ENCODE data around the gene SLC16A8.

The SLC16A8 gene

DNA sequence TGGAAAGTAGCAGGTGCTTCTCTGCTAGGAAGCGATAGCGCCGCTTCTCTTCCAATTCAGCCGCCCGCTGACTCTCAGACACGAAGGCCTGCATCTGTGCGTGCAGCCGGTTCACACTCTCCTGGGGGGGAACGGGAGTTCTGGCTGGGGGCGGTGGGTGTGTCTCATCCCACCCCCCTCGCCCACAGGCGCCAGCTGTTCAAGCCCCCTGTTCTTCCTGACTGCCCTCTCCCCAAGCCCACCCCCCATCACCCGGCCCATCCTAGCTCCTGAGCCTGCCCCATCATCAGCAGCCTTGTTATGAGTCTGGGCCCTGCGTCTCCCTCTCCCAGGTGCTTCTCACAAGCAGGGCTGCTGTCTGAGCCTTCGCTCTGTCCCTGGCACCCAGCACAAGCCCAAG, 13.1 kb upstream of the SLC16A8 start:
- DNase-seq (ENCODE audit: low read depth) = no peak
- no peak overlapping the region for H3K4me3 ChIP-seq (replicated peaks; ENCODE audit: low read depth, low read length)
- TF ChIP-seq, protein P1, sequence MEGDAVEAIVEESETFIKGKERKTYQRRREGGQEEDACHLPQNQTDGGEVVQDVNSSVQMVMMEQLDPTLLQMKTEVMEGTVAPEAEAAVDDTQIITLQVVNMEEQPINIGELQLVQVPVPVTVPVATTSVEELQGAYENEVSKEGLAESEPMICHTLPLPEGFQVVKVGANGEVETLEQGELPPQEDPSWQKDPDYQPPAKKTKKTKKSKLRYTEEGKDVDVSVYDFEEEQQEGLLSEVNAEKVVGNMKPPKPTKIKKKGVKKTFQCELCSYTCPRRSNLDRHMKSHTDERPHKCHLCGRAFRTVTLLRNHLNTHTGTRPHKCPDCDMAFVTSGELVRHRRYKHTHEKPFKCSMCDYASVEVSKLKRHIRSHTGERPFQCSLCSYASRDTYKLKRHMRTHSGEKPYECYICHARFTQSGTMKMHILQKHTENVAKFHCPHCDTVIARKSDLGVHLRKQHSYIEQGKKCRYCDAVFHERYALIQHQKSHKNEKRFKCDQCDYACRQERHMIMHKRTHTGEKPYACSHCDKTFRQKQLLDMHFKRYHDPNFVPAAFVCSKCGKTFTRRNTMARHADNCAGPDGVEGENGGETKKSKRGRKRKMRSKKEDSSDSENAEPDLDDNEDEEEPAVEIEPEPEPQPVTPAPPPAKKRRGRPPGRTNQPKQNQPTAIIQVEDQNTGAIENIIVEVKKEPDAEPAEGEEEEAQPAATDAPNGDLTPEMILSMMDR (IDR thresholded peaks at IDR 0.05; ENCODE audit: low read length, missing control alignments) = no peak

DNA sequence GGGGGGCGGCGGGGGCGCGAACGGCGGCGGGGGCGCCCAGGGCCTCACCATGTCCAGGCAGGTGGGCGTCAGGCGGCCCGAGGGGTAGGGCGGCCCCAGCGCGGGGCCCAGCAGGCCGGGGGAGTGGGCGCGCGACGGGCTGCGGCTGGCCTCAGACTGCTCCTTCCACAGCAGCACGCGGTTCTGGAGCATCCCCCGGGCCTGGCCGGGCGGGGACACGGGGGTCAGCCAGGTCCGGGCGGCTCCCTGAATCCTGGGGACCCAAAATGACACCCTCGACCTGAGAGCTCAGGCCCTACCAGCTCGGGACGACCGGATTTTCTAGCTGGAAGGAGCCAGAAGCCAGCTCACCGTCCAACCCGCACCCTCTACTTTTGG, 5.5 kb upstream of the SLC16A8 start:
- H3K4me3 ChIP-seq (replicated peaks; ENCODE audit: low read depth, low read length) = no peak overlapping the region
- DNase-seq (ENCODE audit: low read depth) = no peak
- TF ChIP-seq, protein P1 (IDR thresholded peaks at IDR 0.05; ENCODE audit: low read length, missing control alignments) = no peak

DNA sequence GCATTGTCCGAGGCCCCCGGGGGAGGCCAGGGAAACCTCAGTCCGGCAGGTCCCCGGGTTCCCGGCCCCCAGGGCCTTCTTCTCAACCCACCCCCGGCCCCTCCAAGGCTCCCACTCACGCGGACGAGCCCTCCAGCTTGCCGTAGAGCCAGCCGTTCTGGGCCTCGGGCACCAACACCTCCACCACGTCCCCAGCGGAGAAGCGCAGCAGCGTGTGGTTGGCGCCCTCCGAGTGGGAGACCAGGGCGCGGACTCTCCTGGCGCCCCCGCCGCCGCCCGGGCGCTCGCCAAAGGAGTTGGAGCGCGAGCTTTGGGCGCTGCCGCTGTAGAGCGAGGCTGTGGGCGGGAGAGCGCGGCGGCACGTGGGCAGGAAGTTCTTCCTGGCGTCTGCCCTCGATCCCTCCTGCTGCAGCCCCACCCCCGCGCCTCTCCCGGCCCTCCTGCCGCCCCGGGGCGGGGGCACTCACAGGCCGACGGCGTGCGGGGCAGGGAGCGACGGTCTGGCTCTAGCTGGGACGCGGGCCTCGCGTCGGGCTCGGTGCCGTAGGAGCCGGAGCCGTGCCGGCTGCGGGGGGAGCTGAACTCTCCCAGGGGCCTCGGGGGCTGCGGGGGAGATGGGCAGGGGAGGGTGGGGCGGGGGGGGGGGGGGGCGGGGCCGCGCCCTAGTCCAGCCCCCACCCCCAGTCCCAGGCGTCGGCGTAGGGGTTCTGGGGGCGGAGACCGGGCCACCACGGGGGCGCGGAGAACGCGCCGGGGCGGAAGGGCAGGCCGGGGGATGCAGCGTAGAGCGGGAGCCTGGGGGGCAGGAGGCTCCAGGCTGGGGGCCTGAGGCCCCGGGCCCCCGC, 4.9 kb upstream of the SLC16A8 start:
- no peak for DNase-seq (ENCODE audit: low read depth)
- no peak overlapping the region for H3K4me3 ChIP-seq (replicated peaks; ENCODE audit: low read depth, low read length)
- TF ChIP-seq, protein P1 (IDR thresholded peaks at IDR 0.05; ENCODE audit: low read length, missing control alignments) = no peak

DNA sequence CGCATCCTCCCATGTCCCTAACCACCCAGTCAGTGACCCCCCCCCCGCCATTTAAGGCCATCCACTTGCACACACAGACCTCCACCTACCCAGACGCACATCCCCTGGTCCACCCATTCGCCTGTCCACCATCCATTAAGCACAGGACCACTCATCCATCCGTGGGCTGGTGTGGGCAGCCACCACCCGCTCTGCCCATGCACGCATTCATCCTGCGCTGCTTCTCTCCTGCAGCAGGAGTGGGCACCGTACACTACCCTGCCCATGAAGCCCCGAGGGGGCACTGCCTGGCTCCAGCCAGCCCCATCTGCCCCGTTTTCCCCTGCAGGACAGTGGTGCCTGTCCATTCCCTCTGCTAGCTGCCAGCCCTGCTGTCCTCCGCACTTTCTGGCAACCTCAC, 3.9 kb upstream of the SLC16A8 start:
- TF ChIP-seq, protein P1 (IDR thresholded peaks at IDR 0.05; ENCODE audit: low read length, missing control alignments) = no peak
- no peak overlapping the region for H3K4me3 ChIP-seq (replicated peaks; ENCODE audit: low read depth, low read length)
- no peak for DNase-seq (ENCODE audit: low read depth)

DNA sequence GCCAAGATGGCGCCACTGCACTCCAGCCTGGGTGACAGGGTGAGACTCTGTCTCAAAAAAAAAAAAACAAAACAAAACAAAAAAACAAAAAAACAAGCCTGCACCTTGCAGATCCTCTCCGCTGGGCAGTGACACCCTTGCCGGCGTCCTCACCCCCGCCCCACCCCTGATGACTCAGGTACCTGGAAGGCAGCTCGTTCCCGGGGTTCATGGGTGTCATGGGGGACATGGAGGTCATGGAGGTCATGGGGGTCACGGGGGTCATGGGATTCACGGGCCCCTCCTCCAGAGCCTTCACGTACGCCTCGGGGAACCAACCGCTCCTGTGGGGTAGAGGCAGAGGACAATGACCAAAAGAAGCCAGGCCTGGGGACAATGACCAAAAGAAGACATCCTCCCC, 3.0 kb upstream of the SLC16A8 start:
- no peak overlapping the region for H3K4me3 ChIP-seq (replicated peaks; ENCODE audit: low read depth, low read length)
- TF ChIP-seq, protein P1 (IDR thresholded peaks at IDR 0.05; ENCODE audit: low read length, missing control alignments) = no peak
- DNase-seq (ENCODE audit: low read depth) = no peak

DNA sequence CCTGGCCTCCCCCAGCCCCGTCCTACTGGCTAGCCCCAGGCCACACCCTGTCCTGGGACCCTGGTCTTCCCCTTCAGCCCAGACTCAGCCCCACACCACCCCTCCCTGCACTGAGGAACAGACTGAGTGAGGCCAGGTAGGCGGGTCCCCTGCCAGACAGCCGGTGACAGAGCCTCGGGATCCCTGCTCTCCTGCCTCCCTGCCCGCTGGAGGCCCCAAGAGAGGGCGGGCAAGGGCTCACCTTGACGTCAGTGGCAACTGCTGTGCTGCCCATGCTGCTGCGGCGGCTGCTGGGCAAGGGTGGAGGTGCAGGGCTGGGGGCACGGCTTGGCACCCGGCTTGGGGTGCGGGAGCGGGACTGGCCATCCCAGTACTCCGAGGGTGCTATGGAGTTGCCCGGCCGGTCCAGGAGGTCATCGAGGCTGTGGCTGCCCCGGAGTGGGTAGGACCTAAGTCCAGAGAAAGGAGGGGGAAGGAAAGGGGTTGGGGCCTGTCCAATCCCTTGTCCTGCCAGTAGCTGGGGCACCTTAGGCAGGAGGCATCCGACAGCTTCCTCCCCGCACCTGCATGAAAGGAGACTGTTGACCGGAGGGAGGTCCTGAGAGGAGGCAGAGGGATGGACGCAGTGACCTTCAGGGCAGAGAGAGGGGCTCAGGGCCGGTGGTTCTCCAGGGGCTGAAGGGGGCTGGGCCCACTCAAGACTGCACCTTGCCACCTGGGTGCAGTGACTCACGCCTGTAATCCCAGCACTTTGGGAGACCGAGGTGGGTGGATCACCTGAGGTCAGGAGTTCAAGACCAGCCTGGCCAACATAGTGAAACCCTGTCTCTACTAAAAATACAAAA, 2.2 kb upstream of the SLC16A8 start:
- no peak overlapping the region for H3K4me3 ChIP-seq (replicated peaks; ENCODE audit: low read depth, low read length)
- no peak for DNase-seq (ENCODE audit: low read depth)
- TF ChIP-seq, protein P1 (IDR thresholded peaks at IDR 0.05; ENCODE audit: low read length, missing control alignments) = no peak

Measured in fibroblast of pulmonary artery (primary cell).